Measurements from ENCODE around the gene KIAA1217. TPM values are rescaled to one million over a fixed set of nuclear protein-coding genes. Genes with fewer than 3 reads are reported as not detected.

Gene KIAA1217
- total RNA-seq, 4 donors from 2014 or later, result 10.1 to 15.9 (median 12.5) TPM

DNA sequence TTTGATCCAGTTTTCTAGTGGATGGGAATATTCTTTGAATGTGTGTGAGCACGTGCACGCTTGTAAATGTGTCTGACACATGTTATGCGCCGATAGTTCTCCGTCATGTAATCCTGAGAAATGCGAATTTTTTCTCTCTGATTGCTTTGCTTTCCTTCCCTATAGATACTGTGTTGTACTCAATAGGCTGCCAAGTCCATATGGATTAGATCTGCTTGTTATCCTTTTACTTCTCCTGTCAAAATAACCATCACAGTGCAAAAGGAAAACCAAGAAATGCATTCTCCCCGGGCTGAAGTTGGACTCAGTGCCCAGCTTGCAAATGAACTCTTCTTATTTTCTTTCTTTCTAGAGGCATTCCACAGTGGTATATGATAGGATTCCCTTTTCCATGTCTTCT lies 131.9 kb downstream of the KIAA1217 start:
- Histone ChIP-seq H3K9me3 (no peaks in the 10 kb centered on the region), H3K27me3 (no peaks in the 10 kb centered on the region), H3K27ac (replicated peaks in 1 of 4) (peak overlapping the region in 1 of 4 donors; percentile 10), H3K4me1 (peaks cover 28 to 34% (median 31%) of the 10 kb centered on the region in 4 donors), H3K4me3 (peak overlapping the region in 1 of 4 donors; percentile 8), H3K36me3 (no peaks in the 10 kb centered on the region)
- intact Hi-C loops (cut with DNase I), result no loop called here
- TF ChIP-seq POLR2A (IDR thresholded peaks at IDR 0.05; ENCODE audit: low read depth), result no peak
- TF ChIP-seq POLR2AphosphoS5 (IDR thresholded peaks at IDR 0.05), result no peak
- TF ChIP-seq, protein P1, sequence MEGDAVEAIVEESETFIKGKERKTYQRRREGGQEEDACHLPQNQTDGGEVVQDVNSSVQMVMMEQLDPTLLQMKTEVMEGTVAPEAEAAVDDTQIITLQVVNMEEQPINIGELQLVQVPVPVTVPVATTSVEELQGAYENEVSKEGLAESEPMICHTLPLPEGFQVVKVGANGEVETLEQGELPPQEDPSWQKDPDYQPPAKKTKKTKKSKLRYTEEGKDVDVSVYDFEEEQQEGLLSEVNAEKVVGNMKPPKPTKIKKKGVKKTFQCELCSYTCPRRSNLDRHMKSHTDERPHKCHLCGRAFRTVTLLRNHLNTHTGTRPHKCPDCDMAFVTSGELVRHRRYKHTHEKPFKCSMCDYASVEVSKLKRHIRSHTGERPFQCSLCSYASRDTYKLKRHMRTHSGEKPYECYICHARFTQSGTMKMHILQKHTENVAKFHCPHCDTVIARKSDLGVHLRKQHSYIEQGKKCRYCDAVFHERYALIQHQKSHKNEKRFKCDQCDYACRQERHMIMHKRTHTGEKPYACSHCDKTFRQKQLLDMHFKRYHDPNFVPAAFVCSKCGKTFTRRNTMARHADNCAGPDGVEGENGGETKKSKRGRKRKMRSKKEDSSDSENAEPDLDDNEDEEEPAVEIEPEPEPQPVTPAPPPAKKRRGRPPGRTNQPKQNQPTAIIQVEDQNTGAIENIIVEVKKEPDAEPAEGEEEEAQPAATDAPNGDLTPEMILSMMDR (IDR thresholded peaks at IDR 0.05), result no peak
- no peak for TF ChIP-seq EP300 (IDR thresholded peaks at IDR 0.05)
- DNase-seq (ENCODE audit: extremely low spot score), result peak; percentile 37
- 49% methylated on average over 7 of the region's 7 CpGs for WGBS

DNA sequence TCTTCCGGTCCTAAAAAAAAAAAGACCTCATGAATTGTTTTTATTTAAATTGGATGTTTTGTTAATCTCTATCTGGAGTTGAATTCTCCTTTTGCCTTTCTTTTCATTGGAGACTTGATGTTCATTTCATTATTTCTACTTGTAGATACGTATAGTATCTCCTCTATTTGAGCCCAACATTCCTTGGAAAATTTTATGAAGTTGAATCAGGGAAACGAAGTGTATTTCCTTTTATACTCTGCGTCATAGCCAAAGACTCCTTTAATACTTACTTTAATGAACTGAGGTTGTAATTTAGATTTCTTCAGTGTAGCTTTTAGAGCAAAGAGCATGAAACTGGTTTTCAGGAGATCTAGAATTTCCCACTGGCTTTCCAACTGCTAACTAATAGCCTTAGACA lies 132.4 kb downstream of the KIAA1217 start:
- Histone ChIP-seq H3K27ac (replicated peaks in 1 of 4) (peak overlapping the region in 1 of 4 donors; percentile 9), H3K4me1 (peaks cover 28 to 34% (median 31%) of the 10 kb centered on the region in 4 donors), H3K9me3 (no peaks in the 10 kb centered on the region), H3K4me3 (no peak overlapping the region), H3K36me3 (no peaks in the 10 kb centered on the region), H3K27me3 (no peaks in the 10 kb centered on the region)
- 65% methylated on average over 4 of the region's 4 CpGs for WGBS
- TF ChIP-seq EP300 (IDR thresholded peaks at IDR 0.05) (no peak), POLR2AphosphoS5 (IDR thresholded peaks at IDR 0.05) (no peak), POLR2A (IDR thresholded peaks at IDR 0.05; ENCODE audit: low read depth) (no peak)
- TF ChIP-seq, protein P1 (IDR thresholded peaks at IDR 0.05), result no peak
- DNase-seq (ENCODE audit: extremely low spot score), result no peak
- intact Hi-C loops (cut with DNase I), result no loop called here

DNA sequence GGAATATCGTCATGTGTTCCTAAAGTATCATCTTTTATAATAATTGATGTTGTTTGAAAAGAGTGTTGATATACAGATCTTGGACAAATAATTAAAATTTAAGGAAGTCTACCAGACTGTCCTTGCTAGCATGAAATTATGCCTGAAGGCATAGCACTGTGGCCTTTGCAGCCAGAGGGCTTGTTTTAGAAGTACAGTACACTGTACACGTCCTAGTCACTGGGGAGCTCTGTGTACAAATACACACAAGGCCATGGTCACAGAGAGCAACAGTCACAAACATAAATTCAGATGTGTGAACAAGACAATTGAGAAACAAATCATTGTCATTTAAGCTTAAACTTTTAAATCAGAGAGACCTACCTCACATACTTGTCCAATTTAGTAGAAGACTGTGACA lies 133.0 kb downstream of the KIAA1217 start:
- Histone ChIP-seq H3K36me3 (no peaks in the 10 kb centered on the region), H3K27me3 (no peaks in the 10 kb centered on the region), H3K4me3 (no peak overlapping the region), H3K27ac (replicated peaks in 1 of 4) (peak overlapping the region in 1 of 4 donors; percentile 9), H3K4me1 (peaks cover 28 to 34% (median 31%) of the 10 kb centered on the region in 4 donors), H3K9me3 (no peaks in the 10 kb centered on the region)
- intact Hi-C loops (cut with DNase I), result no loop called here
- TF ChIP-seq, protein P1 (IDR thresholded peaks at IDR 0.05), result no peak
- TF ChIP-seq POLR2A (IDR thresholded peaks at IDR 0.05; ENCODE audit: low read depth) (no peak), POLR2AphosphoS5 (IDR thresholded peaks at IDR 0.05) (no peak), EP300 (IDR thresholded peaks at IDR 0.05) (no peak)
- DNase-seq (ENCODE audit: extremely low spot score), result peak; percentile 57
- WGBS, result 75% methylated on average over 2 of the region's 2 CpGs

DNA sequence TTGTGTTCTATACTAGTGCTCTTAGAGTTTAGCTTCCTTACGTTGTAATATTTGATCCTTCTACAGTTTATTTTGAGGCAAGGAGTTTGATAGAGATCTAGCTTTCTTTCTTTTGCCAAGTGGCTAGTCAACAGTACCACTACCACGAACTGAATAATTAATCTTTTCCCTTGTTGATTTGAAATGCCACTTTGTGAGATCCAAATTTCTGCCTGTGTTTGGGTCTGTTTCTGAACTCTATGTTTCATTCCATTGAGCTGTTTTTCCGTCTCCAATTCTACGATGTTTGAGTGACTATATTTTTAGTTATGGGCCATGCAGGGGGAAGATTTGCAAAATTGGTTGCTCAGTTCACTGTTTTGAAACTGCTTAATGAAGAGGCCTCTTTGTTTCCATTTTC lies 134.7 kb downstream of the KIAA1217 start:
- DNase-seq (ENCODE audit: extremely low spot score), result no peak
- TF ChIP-seq POLR2A (IDR thresholded peaks at IDR 0.05; ENCODE audit: low read depth) (no peak), POLR2AphosphoS5 (IDR thresholded peaks at IDR 0.05) (no peak), EP300 (IDR thresholded peaks at IDR 0.05) (no peak)
- TF ChIP-seq, protein P1 (IDR thresholded peaks at IDR 0.05), result no peak
- 12% methylated on average over 4 of the region's 4 CpGs for WGBS
- no peak overlapping the region for H3K4me3 ChIP-seq
- H3K4me1 ChIP-seq, result peaks cover 28 to 34% (median 31%) of the 10 kb centered on the region in 4 donors
- H3K36me3 ChIP-seq, result no peaks in the 10 kb centered on the region
- no peaks in the 10 kb centered on the region for H3K9me3 ChIP-seq
- intact Hi-C loops (cut with DNase I), result no loop called here
- peak overlapping the region in 3 of 4 donors; percentile 28 to 49 (median 42) for H3K27ac ChIP-seq (replicated peaks in 1 of 4)
- no peaks in the 10 kb centered on the region for H3K27me3 ChIP-seq

DNA sequence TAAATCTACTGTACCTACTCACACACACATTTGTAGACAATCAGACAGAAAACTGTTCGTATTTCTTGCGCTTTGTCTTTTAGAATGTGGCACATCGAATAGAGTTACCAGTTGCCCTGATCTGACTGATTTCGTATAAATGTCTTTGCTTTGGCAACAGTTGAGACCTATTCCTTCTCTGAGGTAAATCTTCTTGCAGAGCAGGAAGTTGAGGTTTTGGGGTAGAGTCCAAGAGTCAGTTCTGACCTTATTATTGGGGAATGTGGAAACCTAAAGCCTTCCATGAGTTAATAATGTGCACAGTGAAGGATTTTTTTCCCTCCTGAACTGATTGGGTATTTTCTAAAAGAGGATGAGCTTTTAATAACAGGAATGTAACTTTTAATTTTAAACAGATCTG lies 135.3 kb downstream of the KIAA1217 start:
- Histone ChIP-seq H3K36me3 (no peaks in the 10 kb centered on the region), H3K4me3 (no peak overlapping the region)
- intact Hi-C loops (cut with DNase I), result no loop called here

More for the DNA sequence above, 135.3 kb downstream of the KIAA1217 start:
- TF ChIP-seq EP300 (IDR thresholded peaks at IDR 0.05) (no peak), POLR2AphosphoS5 (IDR thresholded peaks at IDR 0.05) (no peak), POLR2A (IDR thresholded peaks at IDR 0.05; ENCODE audit: low read depth) (no peak)
- TF ChIP-seq, protein P1 (IDR thresholded peaks at IDR 0.05), result no peak
- no peaks in the 10 kb centered on the region for H3K9me3 ChIP-seq
- H3K4me1 ChIP-seq, result peaks cover 29 to 34% (median 32%) of the 10 kb centered on the region in 4 donors
- DNase-seq (ENCODE audit: extremely low spot score), result no peak
- WGBS, result 18% methylated on average over 4 of the region's 4 CpGs
- no peaks in the 10 kb centered on the region for H3K27me3 ChIP-seq
- H3K27ac ChIP-seq (replicated peaks in 1 of 4), result peak overlapping the region; percentile 16 to 49 (median 35)

Measured in esophagus muscularis mucosa (tissue), 4 donors.